HEK293T (cell line): ENCODE measurements around the gene CHST11.

ENCODE experiments used
- CTCF ChIA-PET: fragments of 350-600 bp; formaldehyde crosslinking; extraction: SDS; loops from one replicate; lab custom pipeline; 2021; ENCODE audit warnings: antibody characterized with exemption, inconsistent platforms; lab: Yijun Ruan, JAX
- POLR2A ChIA-PET: fragments of 350-600 bp; formaldehyde crosslinking; extraction: SDS; loops from one replicate; lab custom pipeline; 2020; ENCODE audit warnings: antibody characterized with exemption, inconsistent platforms; lab: Yijun Ruan, JAX
- DNase-seq: peaks from one replicate; pipeline ENCODE4 v3.0.0; 2012; ENCODE audit warnings: mixed read lengths; ENCODE audit errors: extremely low spot score
- ARNT ChIP-seq: fragments of 450-650 bp; IDR thresholded peaks from 2 replicates; pipeline ENCODE4 v1.6.1; 2017; ENCODE audit warnings: mild to moderate bottlenecking
- BHLHE40 ChIP-seq: fragments of 450-650 bp; IDR thresholded peaks from 2 replicates; pipeline ENCODE4 v1.6.1; 2016; ENCODE audit warnings: mild to moderate bottlenecking, moderate library complexity, borderline replicate concordance
- CTBP1 ChIP-seq: fragments of 450-650 bp; IDR thresholded peaks from 2 replicates; pipeline ENCODE4 v1.6.1; 2016; ENCODE audit warnings: borderline replicate concordance
- ELF4 ChIP-seq: fragments of 450-650 bp; IDR thresholded peaks from 2 replicates; pipeline ENCODE4 v1.6.1; 2017; ENCODE audit warnings: antibody characterized with exemption
- FOXA1 ChIP-seq: fragments of 450-650 bp; IDR thresholded peaks from 2 replicates; pipeline ENCODE4 v1.6.1; 2016; ENCODE audit warnings: mild to moderate bottlenecking
- FOXK2 ChIP-seq: fragments of 450-650 bp; IDR thresholded peaks from 2 replicates; pipeline ENCODE4 v1.6.1; 2016; ENCODE audit warnings: mild to moderate bottlenecking
- FOXM1 ChIP-seq: fragments of 450-650 bp; IDR thresholded peaks from 2 replicates; pipeline ENCODE4 v1.6.1; 2017; ENCODE audit warnings: mild to moderate bottlenecking, borderline replicate concordance
- HDGF ChIP-seq: fragments of 450-650 bp; IDR thresholded peaks from 2 replicates; pipeline ENCODE4 v1.6.1; 2017; ENCODE audit warnings: antibody characterized with exemption, borderline replicate concordance
- L3MBTL2 ChIP-seq: fragments of 450-650 bp; conservative IDR thresholded peaks from 2 replicates; pipeline ENCODE4 v1.6.1; 2016; ENCODE audit warnings: mild to moderate bottlenecking
- LEF1 ChIP-seq: fragments of 450-650 bp; IDR thresholded peaks from 2 replicates; pipeline ENCODE4 v1.6.1; 2017; ENCODE audit warnings: mild to moderate bottlenecking, borderline replicate concordance
- NFRKB ChIP-seq: fragments of 450-650 bp; IDR thresholded peaks from 2 replicates; pipeline ENCODE4 v1.6.1; 2016; ENCODE audit warnings: mild to moderate bottlenecking, moderate library complexity
- PKNOX1 ChIP-seq: fragments of 450-650 bp; IDR thresholded peaks from 2 replicates; pipeline ENCODE4 v1.6.1; 2016
- SP1 ChIP-seq: fragments of 450-650 bp; IDR thresholded peaks from 2 replicates; pipeline ENCODE4 v1.6.1; 2017
- SUZ12 ChIP-seq: fragments of 450-650 bp; IDR thresholded peaks from 2 replicates; pipeline ENCODE4 v1.6.1; 2016; ENCODE audit warnings: mild to moderate bottlenecking
- TARDBP ChIP-seq: fragments of 450-650 bp; IDR thresholded peaks from 2 replicates; pipeline ENCODE4 v1.6.1; 2016
- ZNF384 ChIP-seq: fragments of 450-650 bp; IDR thresholded peaks from 2 replicates; pipeline ENCODE4 v1.6.1; 2016

CHST11 gene

DNA sequence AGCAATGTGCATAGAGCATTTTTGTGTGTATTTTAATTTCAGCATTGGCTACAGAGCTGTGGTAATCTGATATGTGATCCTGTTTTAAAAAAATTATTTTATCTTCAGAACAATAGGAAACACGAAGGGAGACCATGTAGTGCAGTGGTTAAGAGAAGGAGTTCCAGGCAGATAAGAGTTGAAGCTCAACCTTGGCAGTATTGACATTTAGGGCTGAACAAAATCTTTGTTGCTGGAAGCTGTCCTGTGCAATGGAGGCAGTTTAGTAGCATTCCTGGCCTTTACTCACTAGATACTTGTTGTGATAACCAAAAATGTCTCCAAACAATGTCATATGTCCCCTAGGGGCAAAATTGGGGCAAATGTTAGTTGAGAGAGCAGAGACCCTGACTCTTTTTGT lies 59.2 kb downstream of the CHST11 start:
- ChIA-PET CTCF (interaction anchor here (0.6 kb wide), 1 partner anchor 10 kb away, joined by 4 read pairs; no protein-coding TSS in a partner anchor), POLR2A (no interaction called here)
- no peak for DNase-seq
- TF ChIP-seq SUZ12 = no peak

GRCh38 chr12:104516821-104517220 lies 60.1 kb downstream of the CHST11 start:
- ChIA-PET CTCF (no interaction called here), POLR2A (no interaction called here)
- TF ChIP-seq CTBP1 (no peak), FOXM1 (no peak), ZNF384 (no peak), BHLHE40 (no peak), L3MBTL2 (no peak), FOXA1 (no peak), SP1 (no peak), ELF4 (no peak), TARDBP (no peak), FOXK2 (no peak), NFRKB (no peak), ARNT (no peak), SUZ12 (no peak), PKNOX1 (no peak), HDGF (no peak), LEF1 (no peak)
- no peak for DNase-seq

DNA sequence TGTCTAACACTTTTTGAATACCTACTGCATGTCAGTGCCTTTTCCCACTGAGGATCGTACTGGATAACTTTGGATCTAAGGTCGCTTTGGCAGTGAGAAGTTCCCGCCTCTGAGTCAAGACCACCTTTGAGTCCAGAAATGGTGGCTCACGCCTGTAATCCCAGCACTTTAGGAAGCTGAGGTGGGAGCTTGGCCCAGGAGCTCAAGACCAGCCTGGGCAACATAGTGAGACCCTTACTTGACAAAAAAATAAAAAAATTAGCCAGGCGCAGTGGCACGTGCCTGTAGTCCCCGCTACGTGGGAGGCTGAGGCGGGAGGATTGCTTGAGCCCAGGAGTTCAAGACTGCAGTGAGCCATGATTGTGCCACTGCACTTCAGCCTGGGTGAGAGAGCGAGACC lies 61.1 kb downstream of the CHST11 start:
- CTCF ChIA-PET = no interaction called here
- no peak for TF ChIP-seq ARNT
- no peak for TF ChIP-seq BHLHE40
- no peak for TF ChIP-seq L3MBTL2
- no peak for TF ChIP-seq FOXM1
- TF ChIP-seq FOXK2 = no peak
- no peak for TF ChIP-seq HDGF
- TF ChIP-seq ZNF384 = no peak
- TF ChIP-seq NFRKB = no peak
- TF ChIP-seq FOXA1 = no peak
- no peak for TF ChIP-seq LEF1
- no peak for TF ChIP-seq ELF4
- no peak for TF ChIP-seq PKNOX1
- no peak for TF ChIP-seq SP1
- TF ChIP-seq TARDBP = no peak
- DNase-seq = no peak
- POLR2A ChIA-PET = no interaction called here

- TF ChIP-seq HDGF (no peak), ELF4 (no peak)
- DNase-seq = no peak
- POLR2A ChIA-PET = no interaction called here
- CTCF ChIA-PET = no interaction called here
Observed at GRCh38 chr12:104519190-104520019, 62.7 kb downstream of the CHST11 start.

- TF ChIP-seq ELF4 (no peak), FOXK2 (no peak), PKNOX1 (no peak), FOXM1 (no peak), BHLHE40 (no peak), ARNT (no peak), HDGF (no peak), SUZ12 (no peak), TARDBP (no peak), LEF1 (no peak), SP1 (no peak), NFRKB (no peak), CTBP1 (no peak), ZNF384 (no peak)
- no peak for DNase-seq
- POLR2A ChIA-PET = no interaction called here
- CTCF ChIA-PET = no interaction called here
Observed at GRCh38 chr12:104520242-104520900, 63.6 kb downstream of the CHST11 start.

- ChIA-PET CTCF (no interaction called here), POLR2A (no interaction called here)
- DNase-seq = no peak
- no peak for TF ChIP-seq LEF1
Observed at GRCh38 chr12:104521731-104522130, 65.0 kb downstream of the CHST11 start.
